H1 (cell line): ENCODE results near the gene TMEM272. TPM values are rescaled to one million over a fixed set of nuclear protein-coding genes. Genes with fewer than 3 reads are reported as not detected.

Source experiments
- CTCF ChIA-PET: fragments of 300-600 bp; sonication (Branson Sonifier 250); formaldehyde crosslinking; loops from one replicate; lab custom pipeline; 2021; ENCODE audit not compliant: partially characterized antibody; lab: Charles Lee
- POLR2A ChIA-PET: fragments of 300-600 bp; sonication (Branson Sonifier 250); formaldehyde crosslinking; loops from one replicate; lab custom pipeline; 2021; ENCODE audit warnings: inconsistent platforms; ENCODE audit not compliant: partially characterized antibody; lab: Charles Lee
- DNase-seq, 2 experiments: peaks; one replicate each; pipeline versions ENCODE4 v3.0.0 to v3.0.0-alpha.2; 2010 to 2022; ENCODE audit warnings: low spot score in 2 of 2, low read depth in 1 of 2, mixed read lengths in 1 of 2
- FAIRE-seq: peaks from 2 replicates; lab custom pipeline; 2011; peaks lifted over from hg19 to GRCh38; lab: Jason Lieb, UNC
- H2AFZ ChIP-seq: 2 replicates; pipeline ENCODE4 v1.8.1; 2012; ENCODE audit warnings: low read length, inconsistent platforms
- H2AK5ac ChIP-seq: 2 replicates; pipeline ENCODE4 v1.6.1; 2013; ENCODE audit warnings: low read depth, low read length
- H2BK120ac ChIP-seq: replicated peaks from 2 replicates; pipeline ENCODE3; 2013; ENCODE audit warnings: low read depth, low read length, inconsistent platforms
- H2BK12ac ChIP-seq: 2 replicates; pipeline ENCODE4 v1.6.1; 2013; ENCODE audit warnings: low read depth, low read length
- H2BK15ac ChIP-seq: 2 replicates; pipeline ENCODE4 v1.6.1; 2013; ENCODE audit warnings: low read length
- H2BK20ac ChIP-seq: 2 replicates; pipeline ENCODE4 v1.6.1; 2013; ENCODE audit warnings: low read length
- H2BK5ac ChIP-seq: 2 replicates; pipeline ENCODE4 v1.6.1; 2013; ENCODE audit warnings: low read depth, low read length
- H3K14ac ChIP-seq: 2 replicates; pipeline ENCODE4 v1.6.1; 2013; ENCODE audit warnings: inconsistent platforms; ENCODE audit not compliant: insufficient read length
- H3K18ac ChIP-seq: 2 replicates; pipeline ENCODE4 v1.6.1; 2013; ENCODE audit warnings: low read length; ENCODE audit errors: extremely low read depth
- H3K23ac ChIP-seq: 2 replicates; pipeline ENCODE4 v1.6.1; 2013; ENCODE audit warnings: inconsistent platforms; ENCODE audit not compliant: insufficient read length
- H3K23me2 ChIP-seq: 2 replicates; pipeline ENCODE4 v1.6.1; 2013; ENCODE audit warnings: low read depth, low read length
- H3K27ac ChIP-seq: 2 replicates; pipeline ENCODE4 v1.6.1; 2011; ENCODE audit warnings: low read depth, low read length, inconsistent platforms
- H3K27me3 ChIP-seq, 4 experiments: replicated peaks in 1 of 4; 1 replicate in 1 of 4; 2 replicates in 3 of 4; pipeline versions ENCODE4 v1.6.1 to v1.8.1; 2011 to 2013; ENCODE audit warnings: low read length in 3 of 4, mild to moderate bottlenecking in 3 of 4, inconsistent platforms in 2 of 4, mixed read lengths in 2 of 4, moderate library complexity in 1 of 4; ENCODE audit not compliant: control insufficient read depth in 3 of 4, insufficient read depth in 3 of 4; ENCODE audit errors: extremely low read depth in 1 of 4
- H3K36me3 ChIP-seq, 4 experiments: 2 replicates each; pipeline versions ENCODE4 v1.6.1 to v1.8.1; 2011 to 2013; ENCODE audit warnings: mild to moderate bottlenecking in 4 of 4, low read length in 3 of 4, moderate library complexity in 2 of 4, control low read depth in 1 of 4, inconsistent platforms in 1 of 4; ENCODE audit not compliant: insufficient read depth in 4 of 4, control insufficient read depth in 2 of 4
- H3K4ac ChIP-seq: replicated peaks from 2 replicates; pipeline ENCODE3; 2013; ENCODE audit warnings: low read length, low read depth, mixed read lengths, inconsistent platforms; ENCODE audit not compliant: insufficient read length
- H3K4me1 ChIP-seq, 4 experiments: replicated peaks in 1 of 4; 1 replicate in 1 of 4; 2 replicates in 3 of 4; pipeline versions ENCODE4 v1.6.1 to v1.8.1; 2011 to 2013; ENCODE audit warnings: low read length in 3 of 4, inconsistent platforms in 2 of 4, mixed read lengths in 1 of 4; ENCODE audit not compliant: insufficient read depth in 4 of 4, control insufficient read depth in 3 of 4
- H3K4me2 ChIP-seq, 2 experiments: 2 replicates each; pipeline versions ENCODE4 v1.6.1 to v1.8.1; 2011 to 2013; ENCODE audit warnings: low read depth in 2 of 2, low read length in 2 of 2, control low read depth in 1 of 2, inconsistent platforms in 1 of 2, mild to moderate bottlenecking in 1 of 2; ENCODE audit not compliant: insufficient read depth in 1 of 2
- H3K4me3 ChIP-seq, 4 experiments: fragments of 200-600, 300-600 bp in 1 of 4; sonication (generic), shearing (Covaris generic), sonication (Bioruptor Twin) in 1 of 4; 2 replicates each; pipeline versions ENCODE4 v1.5.1 to v1.8.1; 2011 to 2016; ENCODE audit warnings: low read length in 4 of 4, low read depth in 3 of 4, control low read depth in 2 of 4, inconsistent platforms in 2 of 4, mild to moderate bottlenecking in 2 of 4, mixed read lengths in 1 of 4, moderate library complexity in 1 of 4; ENCODE audit not compliant: insufficient read depth in 2 of 4; ENCODE audit errors: extremely low read depth in 1 of 4
- H3K56ac ChIP-seq: replicated peaks from 2 replicates; pipeline ENCODE3; 2013; ENCODE audit warnings: low read depth, mild to moderate bottlenecking, mixed read lengths, low read length, inconsistent platforms; ENCODE audit not compliant: insufficient read length
- H3K79me1 ChIP-seq: 2 replicates; pipeline ENCODE4 v1.6.1; 2013; ENCODE audit warnings: low read depth, low read length, control low read depth
- H3K79me2 ChIP-seq, 2 experiments: 2 replicates each; pipeline versions ENCODE4 v1.6.1 to v1.8.1; 2012 to 2013; ENCODE audit warnings: low read length in 2 of 2, mild to moderate bottlenecking in 2 of 2, inconsistent platforms in 1 of 2; ENCODE audit not compliant: insufficient read depth in 2 of 2, control insufficient read depth in 1 of 2
- H3K9ac ChIP-seq, 4 experiments: replicated peaks in 1 of 4; 1 replicate in 1 of 4; 2 replicates in 3 of 4; pipeline versions ENCODE4 v1.6.1 to v1.8.1; 2011 to 2013; ENCODE audit warnings: low read depth in 3 of 4, low read length in 3 of 4, control low read depth in 2 of 4, mild to moderate bottlenecking in 2 of 4, moderate library complexity in 2 of 4, inconsistent platforms in 1 of 4; ENCODE audit errors: extremely low read depth in 1 of 4
- H3K9me3 ChIP-seq, 2 experiments: 2 replicates each; pipeline versions ENCODE4 v1.6.1 to v1.8.1; 2012 to 2013; ENCODE audit warnings: mild to moderate bottlenecking in 2 of 2, moderate library complexity in 2 of 2, control low read depth in 1 of 2, inconsistent platforms in 1 of 2, low read depth in 1 of 2, low read length in 1 of 2, mixed read lengths in 1 of 2; ENCODE audit not compliant: insufficient read depth in 2 of 2
- H4K20me1 ChIP-seq, 2 experiments: replicated peaks in 1 of 2; 2 replicates each; pipeline versions ENCODE3 to v1.8.1; 2011 to 2013; ENCODE audit warnings: inconsistent platforms in 2 of 2, low read length in 2 of 2, mild to moderate bottlenecking in 1 of 2; ENCODE audit not compliant: insufficient read depth in 2 of 2, control insufficient read depth in 1 of 2
- H4K5ac ChIP-seq: 2 replicates; pipeline ENCODE4 v1.6.1; 2013; ENCODE audit warnings: low read length, low read depth, mixed read lengths, inconsistent platforms; ENCODE audit not compliant: insufficient read length
- H4K8ac ChIP-seq: 2 replicates; pipeline ENCODE4 v1.8.0; 2013; ENCODE audit warnings: mild to moderate bottlenecking, moderate library complexity, low read length, inconsistent platforms; ENCODE audit not compliant: insufficient read depth; ENCODE audit errors: extremely low read depth
- H4K91ac ChIP-seq: replicated peaks from 2 replicates; pipeline ENCODE3; 2013; ENCODE audit warnings: low read length, mixed read lengths, inconsistent platforms; ENCODE audit not compliant: insufficient read length
- ASH2L ChIP-seq: fragments of 200-600, 300-600 bp; sonication (generic); IDR thresholded peaks from one replicate; pipeline ENCODE4 v1.7.1; 2017; ENCODE audit warnings: low read length
- BCL11A ChIP-seq, 2 experiments: IDR thresholded peaks; one replicate each; pipeline ENCODE4 v1.6.1; 2011; ENCODE audit warnings: low read depth in 2 of 2, low read length in 2 of 2, mild to moderate bottlenecking in 2 of 2
- CEBPB ChIP-seq: IDR thresholded peaks from 2 replicates; pipeline ENCODE4 v1.6.1; 2012; ENCODE audit warnings: low read depth, low read length
- CHD1 ChIP-seq: IDR thresholded peaks from 2 replicates; pipeline ENCODE4 v1.6.1; 2012; ENCODE audit warnings: low read depth, low read length, improper control_type of control experiment
- CHD2 ChIP-seq: IDR thresholded peaks from 2 replicates; pipeline ENCODE4 v1.6.1; 2012; ENCODE audit warnings: low read length, improper control_type of control experiment
- CTBP2 ChIP-seq: IDR thresholded peaks from 2 replicates; pipeline ENCODE4 v1.7.0; 2011; ENCODE audit warnings: borderline replicate concordance, mild to moderate bottlenecking, moderate library complexity, mixed read lengths, low read length; ENCODE audit not compliant: insufficient read depth, insufficient read length
- EZH2 ChIP-seq: fragments of 200-600 bp; sonication (generic); IDR thresholded peaks from 2 replicates; pipeline ENCODE4 v1.7.1; 2012; ENCODE audit warnings: low read depth, mild to moderate bottlenecking, moderate library complexity, low read length, inconsistent platforms; ENCODE audit not compliant: severe bottlenecking
- GTF2F1 ChIP-seq: IDR thresholded peaks from 2 replicates; pipeline ENCODE4 v1.6.1; 2012; ENCODE audit warnings: low read depth, low read length, improper control_type of control experiment, borderline replicate concordance
- HDAC6 ChIP-seq: IDR thresholded peaks from one replicate; pipeline ENCODE4 v1.7.1; 2012; ENCODE audit warnings: low read depth, mild to moderate bottlenecking, inconsistent platforms, low read length, moderate library complexity
- NRF1 ChIP-seq: IDR thresholded peaks from 2 replicates; pipeline ENCODE4 v1.6.1; 2011; ENCODE audit warnings: mild to moderate bottlenecking, low read depth, low read length, improper control_type of control experiment
- POLR2A ChIP-seq, 2 experiments: IDR thresholded peaks; 1 replicate in 1 of 2; 2 replicates in 1 of 2; pipeline ENCODE4 v1.6.1; 2011; ENCODE audit warnings: low read depth in 2 of 2, low read length in 2 of 2, mild to moderate bottlenecking in 2 of 2; ENCODE audit errors: control extremely low read depth in 1 of 2
- POU5F1 ChIP-seq: IDR thresholded peaks from 2 replicates; pipeline ENCODE4 v1.6.1; 2011; ENCODE audit warnings: low read depth, mild to moderate bottlenecking, low read length, moderate library complexity
- RFX5 ChIP-seq: IDR thresholded peaks from 2 replicates; pipeline ENCODE4 v1.6.1; 2011; ENCODE audit warnings: low read depth, low read length, improper control_type of control experiment, borderline replicate concordance
- SIX5 ChIP-seq: IDR thresholded peaks from 2 replicates; pipeline ENCODE4 v1.6.1; 2011; ENCODE audit warnings: mild to moderate bottlenecking, low read depth, low read length
- SP1 ChIP-seq: IDR thresholded peaks from 2 replicates; pipeline ENCODE4 v1.6.1; 2011; ENCODE audit warnings: low read depth, low read length
- ZNF274 ChIP-seq: IDR thresholded peaks from 2 replicates; pipeline ENCODE4 v1.7.0; 2012; ENCODE audit warnings: low read length, borderline replicate concordance; ENCODE audit errors: extremely low read depth
- WGBS, 2 experiments: shearing (Covaris generic) in 1 of 2; methylation state at CpG; one replicate each; pipeline versions ENCODE4 v1.1.6 to v1.1.7; 2013 to 2015; ENCODE audit warnings: low lambda C conversion rate in 2 of 2, mixed read lengths in 2 of 2, inconsistent platforms in 1 of 2, low coverage in 1 of 2, missing lambda C conversion rate in 1 of 2; ENCODE audit not compliant: insufficient replicate concordance in 2 of 2, insufficient coverage in 1 of 2, insufficient read length in 1 of 2; ENCODE audit errors: extremely low coverage in 1 of 2, missing lambda C conversion rate in 1 of 2; 5-methylcytosine and 5-hydroxymethylcytosine counted together
- polyA plus RNA-seq, 7 experiments: library from polyadenylated mRNA; depleted of rRNA in 3 of 7; stranded (reverse) in 5 of 7; unstranded in 2 of 7; fragments of >200 nt in 5 of 7; fragments of 200-250 nt in 2 of 7; gene quantifications; 1 replicate in 5 of 7; 2 replicates in 1 of 7; 4 replicates in 1 of 7; pipeline versions ENCODE4 v1.2.1 to v1.2.3, GENCODE V29; 2011 to 2013; ENCODE audit warnings: missing spikeins in 2 of 7, mixed read lengths in 2 of 7
- total RNA-seq: library from RNA; stranded (reverse); fragmentation: NEBNext Ultra II Directional; extraction: Animal tissue kit (Norgen Biotek cat#: 25700); gene quantifications from 2 replicates; pipeline ENCODE4 v1.2.1, GENCODE V29; 2021

The TMEM272 gene
- total and polyA plus RNA-seq, 2 of the 8 experiments (the other 6 are each of a cell fraction or from before 2014, with no cell fraction given): 0.05 TPM; not detected in 1

DNA sequence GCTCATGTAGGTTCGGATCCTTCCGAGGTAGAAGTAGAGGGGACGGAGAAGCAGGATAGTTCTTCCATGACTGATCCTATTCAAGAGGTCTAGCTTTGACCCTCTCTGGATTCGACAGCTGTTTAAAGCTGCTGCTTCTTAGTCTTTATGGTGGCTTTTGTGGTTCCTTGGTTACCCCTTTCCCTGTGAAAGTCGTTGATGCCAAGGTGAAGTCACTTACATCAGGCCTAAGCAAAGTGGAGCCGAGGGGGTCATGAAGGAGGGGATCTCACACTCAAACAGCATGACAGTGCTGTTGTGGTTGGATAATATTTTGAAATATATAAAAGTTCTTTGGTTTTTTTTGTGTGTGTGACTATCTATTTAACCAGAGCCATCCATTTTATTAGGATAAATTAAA lies 24.9 kb upstream of the TMEM272 start:
- WGBS, 2 experiments: 85% methylated on average over 6 of the region's 6 CpGs; no CpG with 5 or more reads in 1 of the 2 experiments
- Histone ChIP-seq H3K36me3 (no peaks in the 10 kb centered on the region), H3K9ac (no peak overlapping the region), H3K23ac (no peak overlapping the region), H2AFZ (no peak overlapping the region), H3K4ac (no peak overlapping the region), H3K79me2 (no peaks in the 10 kb centered on the region), H2BK20ac (no peak overlapping the region), H3K4me3 (no peak overlapping the region), H2BK15ac (no peak overlapping the region), H3K18ac (no peak overlapping the region), H3K27ac (no peak overlapping the region), H2BK12ac (no peak overlapping the region), H3K9me3 (no peaks in the 10 kb centered on the region), H3K56ac (no peak overlapping the region), H4K91ac (no peak overlapping the region), H4K8ac (no peak overlapping the region), H4K20me1 (no peaks in the 10 kb centered on the region), H3K4me2 (no peak overlapping the region), H3K79me1 (no peaks in the 10 kb centered on the region), H2AK5ac (no peak overlapping the region), H2BK120ac (no peak overlapping the region), H2BK5ac (no peak overlapping the region), H4K5ac (no peak overlapping the region), H3K14ac (no peak overlapping the region), H3K27me3 (peaks cover 0 to 1% (median 0%) of the 10 kb centered on the region in 4 experiments; a peak in 1 of 7 replicates), H3K23me2 (no peaks in the 10 kb centered on the region; the same call in 1 of the 2 replicates), H3K4me1 (no peaks in the 10 kb centered on the region)
- ChIA-PET POLR2A (interaction anchor here (0.6 kb wide), 1 partner anchor 485 kb away, joined by 3 read pairs; no protein-coding TSS in a partner anchor), CTCF (interaction anchor here (0.6 to 1.9 kb wide), 7 partner anchors 13 to 325 kb away, joined by 3 to 5 read pairs (median 4); no protein-coding TSS in a partner anchor)
- no peak for FAIRE-seq
- no peak for DNase-seq
- TF ChIP-seq GTF2F1: no peak
- TF ChIP-seq CTBP2: no peak
- no peak for TF ChIP-seq POLR2A (IDR thresholded peaks at IDR 0.05; ENCODE audit: control extremely low read depth in 1 of 2, low read depth in 2 of 2, low read length in 2 of 2)
- no peak for TF ChIP-seq POU5F1
- no peak for TF ChIP-seq RFX5
- TF ChIP-seq HDAC6: no peak
- no peak for TF ChIP-seq CHD1
- TF ChIP-seq SP1: no peak
- TF ChIP-seq EZH2: no peak
- TF ChIP-seq ZNF274: no peak
- TF ChIP-seq CEBPB: no peak
- no peak for TF ChIP-seq ASH2L
- TF ChIP-seq SIX5: no peak
- no peak for TF ChIP-seq BCL11A (IDR thresholded peaks at IDR 0.05; ENCODE audit: low read depth in 2 of 2, low read length in 2 of 2)
- no peak for TF ChIP-seq NRF1
- TF ChIP-seq CHD2: no peak
